Measurements from ENCODE around the gene IGFBP6. TPM values are rescaled to one million over a fixed set of nuclear protein-coding genes. Genes with fewer than 3 reads are reported as not detected.

Gene IGFBP6, protein sequence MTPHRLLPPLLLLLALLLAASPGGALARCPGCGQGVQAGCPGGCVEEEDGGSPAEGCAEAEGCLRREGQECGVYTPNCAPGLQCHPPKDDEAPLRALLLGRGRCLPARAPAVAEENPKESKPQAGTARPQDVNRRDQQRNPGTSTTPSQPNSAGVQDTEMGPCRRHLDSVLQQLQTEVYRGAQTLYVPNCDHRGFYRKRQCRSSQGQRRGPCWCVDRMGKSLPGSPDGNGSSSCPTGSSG
- total RNA-seq (2021) (6.6 and 7.3 TPM in 2 replicates), Bru-seq, nascent RNA (percentile 27 among the genes with signal in this experiment), BruChase-seq, experiment 1, labeled RNA remaining after a 2-hour chase (percentile 27 among the genes with signal in this experiment), BruChase-seq, experiment 2, labeled RNA remaining after a 6-hour chase (percentile 33 among the genes with signal in this experiment)
- long read RNA-seq, transcript IGFBP6-201 (4 exons, 1,169 nt) = major isoform, 9 of 11 reads
- long read RNA-seq, partial matches to known transcripts = 0 of 11 reads
- long read RNA-seq, other reads (novel, unspliced or antisense) = 2 of 11 reads

- CTCF ChIA-PET = interaction anchor here (0.7 to 3.5 kb wide), 2 partner anchors 24 to 32 kb away, joined by 4 to 62 read pairs; no protein-coding TSS in a partner anchor
- H3K27ac ChIP-seq (ENCODE audit: low read depth, low read length, poor library complexity, severe bottlenecking) = peak within 1 kb of the TSS; percentile 52
- peaks cover 23% of the 10 kb centered on the region for H3K4me1 ChIP-seq (ENCODE audit: insufficient read depth, low read length, poor library complexity, severe bottlenecking)
- TF ChIP-seq, protein P1, sequence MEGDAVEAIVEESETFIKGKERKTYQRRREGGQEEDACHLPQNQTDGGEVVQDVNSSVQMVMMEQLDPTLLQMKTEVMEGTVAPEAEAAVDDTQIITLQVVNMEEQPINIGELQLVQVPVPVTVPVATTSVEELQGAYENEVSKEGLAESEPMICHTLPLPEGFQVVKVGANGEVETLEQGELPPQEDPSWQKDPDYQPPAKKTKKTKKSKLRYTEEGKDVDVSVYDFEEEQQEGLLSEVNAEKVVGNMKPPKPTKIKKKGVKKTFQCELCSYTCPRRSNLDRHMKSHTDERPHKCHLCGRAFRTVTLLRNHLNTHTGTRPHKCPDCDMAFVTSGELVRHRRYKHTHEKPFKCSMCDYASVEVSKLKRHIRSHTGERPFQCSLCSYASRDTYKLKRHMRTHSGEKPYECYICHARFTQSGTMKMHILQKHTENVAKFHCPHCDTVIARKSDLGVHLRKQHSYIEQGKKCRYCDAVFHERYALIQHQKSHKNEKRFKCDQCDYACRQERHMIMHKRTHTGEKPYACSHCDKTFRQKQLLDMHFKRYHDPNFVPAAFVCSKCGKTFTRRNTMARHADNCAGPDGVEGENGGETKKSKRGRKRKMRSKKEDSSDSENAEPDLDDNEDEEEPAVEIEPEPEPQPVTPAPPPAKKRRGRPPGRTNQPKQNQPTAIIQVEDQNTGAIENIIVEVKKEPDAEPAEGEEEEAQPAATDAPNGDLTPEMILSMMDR (conservative IDR thresholded peaks at IDR 0.05; ENCODE audit: low read depth, low read length) = no peak
- TF ChIP-seq EZH2 (IDR thresholded peaks at IDR 0.05; ENCODE audit: borderline replicate concordance, low read depth, low read length, poor library complexity, severe bottlenecking) = no peak
- BruUV-seq (replicated peaks) = no TSS peak
- intact Hi-C loops (cut with micrococcal nuclease; ENCODE audit: unreplicated experiment) = loop anchor here (5.0 kb wide), 1 partner anchor 50 kb away; no protein-coding TSS in a partner anchor
- peak within 1 kb of the TSS; percentile 61 for H3K4me3 ChIP-seq (ENCODE audit: low read depth, low read length, poor library complexity, severe bottlenecking)
- POLR2A ChIA-PET (ENCODE audit: low non-redundant PET) = no interaction called here
- no peaks in the 10 kb centered on the region for H3K36me3 ChIP-seq (ENCODE audit: insufficient read depth, low read length, poor library complexity, severe bottlenecking)
- peak; percentile 71 for DNase-seq (ENCODE audit: low spot score)
- no peaks in the 10 kb centered on the region for H3K27me3 ChIP-seq (replicated peaks; ENCODE audit: insufficient read depth, low read depth, low read length, poor library complexity)
- H3K9me3 ChIP-seq (ENCODE audit: low read depth, low read length, poor library complexity, severe bottlenecking) = no peaks in the 10 kb centered on the region
These were observed at the start of gene IGFBP6 for GRCh38 chr12:53097564-53098353. IGFBP6 (plus strand) TSS chr12:53097667; CDS start chr12:53097718, 51 bp downstream.

GRCh38 chr12:53048033-53048779, 49.3 kb upstream of the IGFBP6 start:
- ChIA-PET POLR2A (ENCODE audit: low non-redundant PET) (no interaction called here), CTCF (interaction anchor here (0.6 to 1.4 kb wide), 7 partner anchors 10 to 1516 kb away, joined by 3 to 6 read pairs (median 3); partner anchors contain the start of gene EIF4B)
- DNase-seq (ENCODE audit: low spot score) = peak; percentile 55
- Histone ChIP-seq H3K27me3 (replicated peaks; ENCODE audit: insufficient read depth, low read depth, low read length, poor library complexity) (no peaks in the 10 kb centered on the region), H3K4me3 (ENCODE audit: low read depth, low read length, poor library complexity, severe bottlenecking) (peak overlapping the region; percentile 50), H3K4me1 (ENCODE audit: insufficient read depth, low read length, poor library complexity, severe bottlenecking) (peaks cover 40% of the 10 kb centered on the region), H3K27ac (ENCODE audit: low read depth, low read length, poor library complexity, severe bottlenecking) (peak overlapping the region; percentile 73), H3K9me3 (ENCODE audit: low read depth, low read length, poor library complexity, severe bottlenecking) (no peaks in the 10 kb centered on the region), H3K36me3 (ENCODE audit: insufficient read depth, low read length, poor library complexity, severe bottlenecking) (no peaks in the 10 kb centered on the region)
- no peak for TF ChIP-seq EZH2 (IDR thresholded peaks at IDR 0.05; ENCODE audit: borderline replicate concordance, low read depth, low read length, poor library complexity, severe bottlenecking)
- TF ChIP-seq, protein P1 (conservative IDR thresholded peaks at IDR 0.05; ENCODE audit: low read depth, low read length) = peak; percentile 43
- intact Hi-C loops (cut with micrococcal nuclease; ENCODE audit: unreplicated experiment) = loop anchor here (5.0 kb wide), 1 partner anchor 49 kb away; the partner anchor contains the start of gene IGFBP6
- BruUV-seq (replicated peaks) = no TSS peak

Data from A673 (cell line).